Colon (tissue), 2 donors: ENCODE data around the gene MED31.
"Not testable (repeated sequence)": the region's sequence is repeated elsewhere in the genome, so short reads cannot be mapped to it uniquely, and the experiment has no call there.

Experiments used
- FAIRE-seq: peaks from 2 replicates; lab custom pipeline; 2012; peaks lifted over from hg19 to GRCh38; lab: Jason Lieb, UNC
- donor health status: control.
- donor health status: control.

Gene MED31

DNA sequence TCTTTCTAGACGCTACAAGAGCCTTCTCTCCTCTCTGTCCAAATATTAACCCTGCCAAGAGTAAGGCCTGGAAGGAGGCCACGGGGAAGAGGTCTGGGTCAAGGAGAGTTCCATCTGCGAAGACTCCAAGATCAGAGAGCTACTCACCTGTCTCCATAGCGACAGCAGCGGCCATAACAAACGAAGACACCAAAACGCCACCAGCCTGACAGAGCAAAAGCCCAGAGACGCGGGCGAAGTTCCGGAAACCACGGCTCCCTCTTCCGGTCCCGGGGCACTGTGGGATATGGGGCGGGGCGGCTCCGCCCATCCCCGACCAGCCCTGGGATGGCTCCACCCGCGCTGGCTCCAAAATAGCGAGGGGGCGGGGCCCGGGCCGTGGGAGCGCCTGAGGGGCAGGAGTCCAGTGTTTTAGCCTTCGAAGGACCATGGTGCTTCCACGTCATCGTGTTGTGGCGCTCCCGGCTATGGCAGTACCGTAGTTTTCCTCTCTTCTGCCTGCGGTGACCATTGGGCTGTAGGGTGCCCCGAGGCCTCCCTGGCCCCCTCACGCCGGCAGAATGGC is at the start of gene MED31, which contains the start of gene C17orf100:
TSS of gene MED31 (minus strand) at position 252 of the 565 bp plus-strand sequence. CDS start at position 175, 77 bp downstream.
TSS of gene C17orf100 (plus strand) at position 409 of the 565 bp plus-strand sequence. CDS start at position 561, 152 bp downstream.
- no peak for FAIRE-seq

GRCh38 chr17:6700948-6701307 is 49.5 kb upstream of the MED31 start:
- no peak for FAIRE-seq

GRCh38 chr17:6699997-6700947 is 48.9 kb upstream of the MED31 start:
- FAIRE-seq = no peak

DNA sequence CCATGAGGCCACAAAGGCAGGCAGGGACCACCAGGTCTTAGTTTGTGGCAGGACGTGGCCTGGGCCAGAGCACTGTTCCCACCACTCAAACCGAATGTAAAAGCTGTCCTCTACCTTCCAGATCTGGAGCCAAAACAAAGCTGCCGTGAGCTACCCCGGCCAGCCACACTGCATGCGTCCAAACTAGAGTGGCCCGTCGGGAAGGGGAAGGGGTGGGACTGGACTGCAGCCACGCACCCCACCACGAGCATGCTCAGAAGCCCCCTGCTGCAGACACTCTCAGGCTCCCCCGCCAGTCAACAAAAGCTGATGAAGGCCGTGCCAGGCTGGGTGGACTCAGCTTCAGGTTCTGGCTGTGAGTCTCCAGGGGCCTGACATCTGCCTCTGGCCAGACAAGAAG is 46.6 kb upstream of the MED31 start:
- no peak for FAIRE-seq

GRCh38 chr17:6696906-6697305 is 45.5 kb upstream of the MED31 start:
- no peak for FAIRE-seq

DNA sequence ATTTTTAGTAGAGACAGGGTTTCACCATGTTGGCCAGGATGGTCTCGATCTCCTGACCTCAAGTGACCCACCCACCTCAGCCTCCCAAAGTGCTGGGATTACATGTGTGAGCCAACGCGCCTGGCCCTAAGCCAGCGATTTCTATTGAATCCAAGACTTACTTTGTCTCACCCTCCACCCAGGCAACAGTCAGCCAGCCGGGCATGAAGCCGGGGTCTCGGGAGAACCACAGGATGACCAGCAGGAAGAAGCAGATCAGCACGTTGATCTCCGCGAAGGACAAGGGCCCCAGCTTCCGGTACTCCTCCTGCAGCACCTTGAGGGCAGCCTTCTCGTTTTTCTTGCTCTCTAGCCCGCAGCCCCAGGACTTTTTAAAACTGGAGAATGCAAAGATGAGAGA is 44.2 kb upstream of the MED31 start:
- no peak for FAIRE-seq

- FAIRE-seq = no peak
These were observed 43.6 kb upstream of the MED31 start for GRCh38 chr17:6695051-6695450.

- FAIRE-seq = not testable (repeated sequence)
These were observed 40.6 kb upstream of the MED31 start for GRCh38 chr17:6691958-6692357.

GRCh38 chr17:6691546-6691945 is 40.1 kb upstream of the MED31 start:
- FAIRE-seq = no peak

- no peak for FAIRE-seq
These were observed 39.2 kb upstream of the MED31 start for GRCh38 chr17:6690641-6691040.

GRCh38 chr17:6688944-6689343 is 37.5 kb upstream of the MED31 start:
- no peak for FAIRE-seq

DNA sequence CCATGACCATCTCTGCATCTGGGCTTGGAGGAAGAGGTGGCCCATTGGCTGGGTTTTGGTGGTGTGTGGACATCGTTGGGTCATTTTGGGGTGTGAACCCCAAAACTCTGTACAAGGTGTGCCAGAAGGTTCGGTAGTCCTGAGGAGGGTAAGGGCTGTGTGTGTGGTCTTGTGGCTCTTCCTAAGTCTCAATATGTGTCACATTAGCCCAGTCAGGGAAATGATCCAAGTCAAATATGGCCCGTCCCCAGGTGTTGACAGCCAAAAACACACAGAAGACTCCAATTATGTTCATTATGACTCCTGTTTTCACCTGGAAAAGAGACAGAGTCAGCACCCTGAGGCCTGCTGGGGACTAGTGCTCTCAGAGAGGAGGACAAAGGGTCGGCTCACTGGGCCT is 34.6 kb upstream of the MED31 start:
- no peak for FAIRE-seq

DNA sequence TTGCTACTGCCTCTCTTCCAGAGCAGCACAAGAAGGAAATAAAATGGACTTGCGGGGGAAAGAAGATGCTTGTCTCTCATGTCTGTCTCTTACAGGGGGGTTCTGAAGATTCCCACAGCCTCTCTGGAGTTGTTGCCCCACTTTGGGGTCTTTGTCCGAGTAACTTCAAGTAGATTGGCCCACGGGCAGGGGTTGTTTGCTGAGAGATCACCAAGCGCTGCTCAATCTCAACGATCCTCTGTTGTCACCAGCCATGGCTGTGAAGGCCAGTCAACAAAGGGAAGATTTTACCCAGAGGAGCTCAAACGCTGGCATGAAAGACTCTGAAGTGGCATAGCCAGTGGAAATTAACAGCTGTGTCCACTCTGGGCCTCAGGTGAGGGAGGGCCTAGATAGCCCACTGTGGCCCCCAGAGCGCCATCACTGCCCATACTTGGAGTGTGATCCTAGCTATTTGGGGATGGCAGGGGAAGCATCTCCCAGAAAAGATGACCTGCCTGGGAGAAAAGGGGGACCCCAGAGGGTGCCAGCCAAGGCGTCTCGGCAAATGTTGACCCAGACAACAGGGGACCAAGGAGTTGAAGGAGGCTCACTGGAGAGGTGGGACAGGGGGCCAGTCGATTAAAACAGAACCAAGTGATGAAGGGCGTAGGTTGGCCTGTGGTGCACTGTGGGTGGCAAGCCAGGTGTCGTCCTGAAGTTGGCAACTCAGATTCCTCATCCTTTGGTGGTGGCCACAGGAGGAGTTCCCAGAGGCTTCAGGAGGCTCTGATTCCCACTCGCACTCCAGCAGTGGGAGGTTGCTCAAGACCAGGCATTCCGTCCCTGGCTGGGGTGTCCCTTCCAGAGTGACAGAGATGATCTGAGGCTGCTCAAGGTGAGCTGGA is 33.7 kb upstream of the MED31 start:
- no peak for FAIRE-seq

DNA sequence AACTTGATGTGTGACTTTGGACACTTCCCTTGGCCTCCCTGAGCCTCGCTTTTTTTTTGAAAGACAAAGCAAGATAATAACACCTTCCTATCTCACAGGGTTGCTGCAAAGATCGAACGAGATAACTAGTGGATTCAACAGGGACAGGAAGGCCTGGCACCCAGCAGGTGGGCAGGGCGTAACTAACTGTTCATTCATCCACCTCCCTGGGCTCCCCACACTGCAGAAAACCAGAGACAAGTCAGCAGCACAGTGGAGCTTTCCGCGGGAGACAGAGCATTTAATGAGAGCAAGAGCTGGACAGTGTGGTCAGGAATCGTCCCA is 33.0 kb upstream of the MED31 start:
- FAIRE-seq = no peak

DNA sequence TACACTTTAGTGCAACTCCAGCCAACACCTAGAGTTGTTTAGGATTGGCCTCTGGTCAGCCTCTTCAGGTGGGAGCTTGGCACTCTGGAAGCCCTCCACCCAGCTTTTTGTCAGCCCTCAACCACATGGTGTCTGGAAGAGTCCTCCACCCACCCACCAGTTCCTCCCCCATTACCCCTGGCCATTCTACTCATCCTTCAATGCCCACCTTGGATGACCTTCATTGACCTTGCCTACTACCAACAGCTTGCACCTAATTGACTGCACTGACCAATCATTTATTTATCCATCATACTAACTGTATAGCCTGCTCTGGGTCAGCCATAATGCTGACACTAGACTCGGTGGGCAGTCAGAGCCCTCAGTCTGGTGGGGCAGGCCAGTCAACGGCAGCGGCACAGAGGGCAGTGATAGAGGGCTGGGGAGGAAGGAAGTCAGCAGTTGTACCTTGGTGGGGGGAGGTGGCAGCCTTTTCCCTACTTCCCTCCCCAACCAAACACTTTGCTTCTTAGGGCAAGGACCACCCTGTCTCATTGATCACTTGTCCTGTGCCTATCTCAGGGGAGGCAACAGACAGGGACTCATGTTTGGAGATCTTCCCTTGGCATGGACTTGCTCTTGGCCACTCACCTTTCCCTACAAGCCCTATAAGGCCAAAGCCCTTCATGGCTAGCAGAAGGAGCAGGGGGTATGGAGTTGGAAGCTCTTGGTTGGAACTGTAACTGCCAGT is 32.5 kb upstream of the MED31 start:
- FAIRE-seq = no peak

- no peak for FAIRE-seq
These were observed 31.8 kb upstream of the MED31 start for GRCh38 chr17:6683081-6683684.

DNA sequence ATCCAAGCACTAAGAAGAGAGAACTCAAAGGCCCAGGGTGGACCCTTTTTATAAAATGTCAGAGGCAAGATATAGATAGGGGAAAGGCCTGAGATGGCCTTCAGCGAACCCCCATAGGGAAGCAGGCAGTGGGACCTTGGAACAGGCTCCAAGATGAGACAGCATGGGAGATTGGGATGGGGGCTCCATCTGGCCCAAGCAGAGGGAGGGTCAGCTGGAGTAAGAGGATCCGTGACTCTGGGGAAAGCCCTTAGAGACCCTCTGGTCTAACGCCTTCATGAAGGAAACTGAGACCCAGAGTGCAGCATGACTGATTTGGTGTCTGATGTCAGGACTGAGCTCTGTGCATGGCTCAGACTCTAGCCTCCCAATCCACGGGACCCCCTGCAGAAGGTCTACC is 30.9 kb upstream of the MED31 start:
- no peak for FAIRE-seq

GRCh38 chr17:6681671-6682070 is 30.3 kb upstream of the MED31 start:
- no peak for FAIRE-seq

DNA sequence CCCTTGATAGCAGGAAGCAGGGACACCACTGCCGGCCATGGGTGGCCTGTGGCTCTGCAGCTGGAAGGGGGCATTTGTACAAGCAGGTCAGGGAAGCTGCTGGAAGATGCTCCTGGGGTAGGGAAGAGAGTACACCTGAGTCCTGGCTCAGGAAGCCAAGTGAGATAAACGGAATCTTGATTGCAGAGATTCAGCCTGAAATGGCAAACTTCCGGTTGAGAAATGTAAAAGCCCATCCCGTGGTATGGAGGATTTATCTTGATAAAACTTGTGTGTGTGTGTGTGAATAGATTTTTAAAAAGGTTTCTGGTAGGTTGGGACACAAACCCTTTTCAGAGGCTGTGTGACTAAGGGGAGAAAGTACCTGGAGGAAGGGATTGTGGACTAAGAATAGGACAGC is 29.8 kb upstream of the MED31 start:
- FAIRE-seq = no peak

DNA sequence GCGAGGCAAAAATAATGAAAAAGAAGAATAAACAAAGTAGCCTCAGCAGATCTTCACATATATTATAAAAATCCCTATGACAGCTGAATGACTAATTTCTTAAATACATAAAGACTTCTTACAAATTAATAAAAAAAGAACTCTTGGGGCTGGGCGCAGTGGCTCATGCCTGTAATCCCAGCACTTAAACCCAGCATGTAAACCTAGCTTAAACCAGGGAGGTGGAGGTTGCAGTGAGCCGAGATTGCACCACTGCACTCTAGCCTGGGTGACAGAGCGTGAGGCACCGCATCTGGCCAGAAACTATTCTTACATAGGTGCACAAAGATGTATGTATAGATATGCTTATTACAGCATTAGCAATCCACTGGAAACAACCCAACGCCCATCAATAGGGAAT is 27.8 kb upstream of the MED31 start:
- FAIRE-seq = no peak

DNA sequence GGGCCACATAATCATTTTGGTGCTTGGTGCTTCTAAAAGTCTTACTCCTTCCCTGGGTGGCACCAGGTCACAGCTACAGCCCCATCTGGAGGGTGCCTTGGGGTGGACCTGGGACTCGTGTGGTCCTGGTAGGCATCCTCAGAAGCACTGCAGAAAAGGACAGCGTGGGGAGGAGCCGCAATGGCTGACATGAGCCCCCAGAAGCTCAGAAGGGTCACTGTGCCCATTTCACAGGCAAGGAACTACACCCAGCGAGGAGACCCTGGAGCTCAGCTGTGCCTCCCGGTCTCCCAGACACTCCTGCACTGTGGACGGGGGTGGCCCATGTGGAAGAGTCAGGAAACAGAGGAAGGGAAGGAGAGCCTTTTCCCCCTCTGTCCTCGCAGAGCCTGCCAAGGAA is 26.5 kb upstream of the MED31 start:
- no peak for FAIRE-seq
